Hematopoietic multipotent progenitor cell treated with erythropoietin and hydrocortisone succinate and interleukin-3 and kit ligand, for 8 days (in vitro differentiated cells): ENCODE data around the gene CCDC92.

ENCODE experiments used
- DNase-seq: peaks from one replicate; pipeline ENCODE4 v3.0.0-alpha.2; 2015

Gene CCDC92

GRCh38 chr12:123886258-123886657, 86.4 kb downstream of the CCDC92 start:
- DNase-seq: no peak
